Endodermal cell (in vitro differentiated cells): Measurements from ENCODE around the gene CDH4. TPM values are rescaled to one million over a fixed set of nuclear protein-coding genes. Genes with fewer than 3 reads are reported as not detected.

ENCODE experiments used
- DNase-seq: peaks from one replicate; pipeline ENCODE4 v3.0.0-alpha.2; 2017
- H3K27ac ChIP-seq: 2 replicates; pipeline ENCODE4 v1.5.1; 2013; ENCODE audit warnings: mild to moderate bottlenecking, low read depth, low read length, moderate library complexity
- H3K27me3 ChIP-seq: 2 replicates; pipeline ENCODE4 v1.6.1; 2013; ENCODE audit warnings: mild to moderate bottlenecking, low read length, moderate library complexity; ENCODE audit not compliant: insufficient read depth, control insufficient read depth, poor library complexity, severe bottlenecking
- H3K36me3 ChIP-seq: 2 replicates; pipeline ENCODE4 v1.7.0; 2013; ENCODE audit warnings: mild to moderate bottlenecking, low read length, moderate library complexity; ENCODE audit not compliant: control insufficient read depth, insufficient read depth
- H3K4me1 ChIP-seq: one replicate; pipeline ENCODE4 v1.7.0; 2013; ENCODE audit warnings: low read length; ENCODE audit not compliant: control insufficient read depth, insufficient read depth
- H3K4me3 ChIP-seq: 2 replicates; pipeline ENCODE4 v1.5.1; 2013; ENCODE audit warnings: mild to moderate bottlenecking, low read length, moderate library complexity
- H3K9ac ChIP-seq: 2 replicates; pipeline ENCODE4 v1.6.1; 2013; ENCODE audit warnings: mild to moderate bottlenecking, low read length, moderate library complexity; ENCODE audit not compliant: poor library complexity, severe bottlenecking; ENCODE audit errors: extremely low read depth
- H3K9me3 ChIP-seq: 2 replicates; pipeline ENCODE4 v1.6.1; 2013; ENCODE audit warnings: mild to moderate bottlenecking, low read length, moderate library complexity; ENCODE audit not compliant: control insufficient read depth
- H3K27ac Mint-ChIP-seq: 2 replicates; pipeline ENCODE4 v1.8.0; 2020; ENCODE audit warnings: mixed read lengths
- H3K27me3 Mint-ChIP-seq: 2 replicates; pipeline ENCODE4 v1.8.0; 2021; ENCODE audit warnings: mild to moderate bottlenecking, mixed read lengths; ENCODE audit not compliant: insufficient read depth
- H3K36me3 Mint-ChIP-seq: 2 replicates; pipeline ENCODE4 v1.8.0; 2020; ENCODE audit warnings: low read depth, mixed read lengths
- H3K4me1 Mint-ChIP-seq: 2 replicates; pipeline ENCODE4 v1.8.0; 2020; ENCODE audit warnings: mixed read lengths
- H3K4me3 Mint-ChIP-seq: 2 replicates; pipeline ENCODE4 v1.8.0; 2020; ENCODE audit warnings: mild to moderate bottlenecking, moderate library complexity, mixed read lengths
- H3K9me3 Mint-ChIP-seq: 2 replicates; pipeline ENCODE4 v1.8.0; 2020; ENCODE audit warnings: mild to moderate bottlenecking, mixed read lengths
- WGBS, 2 experiments: methylation state at CpG; one replicate each; pipeline versions ENCODE4 v1.1.5 to v1.1.7; 2013; ENCODE audit warnings: missing lambda C conversion rate in 2 of 2, mixed read lengths in 1 of 2; ENCODE audit not compliant: insufficient coverage in 1 of 2, insufficient read length in 1 of 2; 5-methylcytosine and 5-hydroxymethylcytosine counted together
- total RNA-seq, 2 donors: library from RNA; stranded (reverse); fragmentation: NEBNext Ultra II Directional in 1 of 2; extraction: Animal tissue kit (Norgen Biotek cat#: 25700) in 1 of 2; gene quantifications; 2 replicates in 1 of 2; 3 replicates in 1 of 2; pipeline ENCODE4 v1.2.1, GENCODE V29; 2021
- TF ChIP-seq, protein P1 (sequence below): fragments of 200-600 bp; sonication (generic); conservative IDR thresholded peaks from 2 replicates; pipeline ENCODE4 v1.5.0; 2021; ENCODE audit warnings: antibody characterized with exemption, mild to moderate bottlenecking

The CDH4 gene
- total RNA-seq, 2 donors from 2014 or later: 1.8 to 5.8 TPM

DNA sequence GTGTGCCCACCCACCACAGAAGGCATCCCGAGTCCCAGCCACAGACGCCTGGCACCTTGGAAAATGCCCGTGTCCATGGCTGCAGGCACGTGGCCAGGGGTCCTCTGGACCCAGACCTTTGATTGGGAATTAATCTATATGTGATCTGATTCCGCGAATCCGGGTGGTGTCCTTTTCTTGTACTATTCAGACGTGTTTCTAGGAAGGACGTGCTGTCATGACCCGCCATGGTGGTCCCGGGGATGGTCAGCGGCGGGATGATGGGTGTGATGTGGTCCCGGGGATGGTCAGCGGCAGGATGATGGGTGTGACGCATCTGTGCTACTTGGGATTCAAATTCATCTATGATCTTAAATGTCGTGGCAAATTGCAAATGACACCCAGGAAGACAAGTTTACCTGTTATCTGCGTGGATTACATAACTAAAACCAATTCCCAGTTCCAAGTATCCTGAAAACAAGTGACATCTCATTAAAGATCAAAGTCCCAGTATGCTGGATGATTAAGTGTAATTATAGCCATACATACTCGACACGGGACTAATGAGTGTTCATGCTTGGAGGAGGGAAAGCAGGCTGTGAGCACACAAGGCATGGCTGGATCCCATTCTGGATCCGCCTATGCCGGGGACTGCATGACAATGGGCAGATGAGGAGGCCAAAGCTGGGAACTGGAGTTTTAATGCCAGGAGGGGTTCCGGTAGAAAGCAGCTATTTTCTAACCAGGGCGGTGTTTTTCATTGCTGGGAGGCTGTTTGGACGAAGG lies 557.1 kb downstream of the CDH4 start:
- Histone ChIP-seq H3K36me3 (no peaks in the 10 kb centered on the region), H3K27me3 (no peaks in the 10 kb centered on the region), H3K9ac (no peak overlapping the region), H3K27ac (no peak overlapping the region), H3K4me1 (no peaks in the 10 kb centered on the region), H3K9me3 (no peaks in the 10 kb centered on the region), H3K4me3 (no peak overlapping the region)
- Mint-ChIP-seq H3K4me1 (no peaks in the 10 kb centered on the region), H3K27me3 (peaks cover 6% of the 10 kb centered on the region), H3K4me3 (no peak overlapping the region), H3K27ac (no peak overlapping the region), H3K36me3 (no peaks in the 10 kb centered on the region), H3K9me3 (no peaks in the 10 kb centered on the region)
- 90 to 92% methylated on average over 7 to 25 of the region's 25 CpGs for WGBS, 2 experiments
- DNase-seq: no peak
- TF ChIP-seq, protein P1, sequence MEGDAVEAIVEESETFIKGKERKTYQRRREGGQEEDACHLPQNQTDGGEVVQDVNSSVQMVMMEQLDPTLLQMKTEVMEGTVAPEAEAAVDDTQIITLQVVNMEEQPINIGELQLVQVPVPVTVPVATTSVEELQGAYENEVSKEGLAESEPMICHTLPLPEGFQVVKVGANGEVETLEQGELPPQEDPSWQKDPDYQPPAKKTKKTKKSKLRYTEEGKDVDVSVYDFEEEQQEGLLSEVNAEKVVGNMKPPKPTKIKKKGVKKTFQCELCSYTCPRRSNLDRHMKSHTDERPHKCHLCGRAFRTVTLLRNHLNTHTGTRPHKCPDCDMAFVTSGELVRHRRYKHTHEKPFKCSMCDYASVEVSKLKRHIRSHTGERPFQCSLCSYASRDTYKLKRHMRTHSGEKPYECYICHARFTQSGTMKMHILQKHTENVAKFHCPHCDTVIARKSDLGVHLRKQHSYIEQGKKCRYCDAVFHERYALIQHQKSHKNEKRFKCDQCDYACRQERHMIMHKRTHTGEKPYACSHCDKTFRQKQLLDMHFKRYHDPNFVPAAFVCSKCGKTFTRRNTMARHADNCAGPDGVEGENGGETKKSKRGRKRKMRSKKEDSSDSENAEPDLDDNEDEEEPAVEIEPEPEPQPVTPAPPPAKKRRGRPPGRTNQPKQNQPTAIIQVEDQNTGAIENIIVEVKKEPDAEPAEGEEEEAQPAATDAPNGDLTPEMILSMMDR: no peak

DNA sequence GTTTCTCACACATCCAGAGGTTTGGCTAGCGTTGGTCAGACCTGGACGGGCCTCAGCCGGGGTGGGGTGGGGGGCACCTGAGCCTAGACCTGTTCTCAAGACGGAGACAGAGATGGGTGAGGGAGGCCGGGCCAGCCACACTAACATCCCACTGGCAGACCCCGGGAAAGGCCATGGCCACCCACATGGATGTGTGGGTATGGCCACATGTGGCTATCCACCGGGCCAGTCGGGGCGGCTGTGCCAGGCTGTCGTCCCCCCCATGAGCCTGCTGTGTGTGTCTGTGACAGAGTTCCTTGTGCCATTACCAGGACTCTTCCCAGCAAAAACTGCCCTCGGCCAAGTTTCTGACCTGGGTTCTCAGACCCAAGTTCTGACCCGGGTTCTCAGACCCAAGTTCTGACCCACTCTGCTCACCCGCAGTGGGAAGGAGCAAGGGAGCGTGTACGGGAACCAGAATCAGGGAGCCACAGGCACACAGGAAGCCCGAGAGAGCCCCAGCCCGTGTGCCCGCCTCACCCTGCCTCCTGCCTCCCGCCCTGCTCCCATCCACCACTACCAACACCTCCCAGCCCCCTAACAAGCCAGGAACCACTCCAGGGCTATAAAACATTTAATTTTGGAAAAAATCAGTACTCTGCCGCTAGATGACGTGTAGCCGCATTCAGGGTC lies 558.1 kb downstream of the CDH4 start:
- 94 to 97% methylated on average over 16 to 22 of the region's 22 CpGs for WGBS, 2 experiments
- Histone ChIP-seq H3K27me3 (no peaks in the 10 kb centered on the region), H3K36me3 (no peaks in the 10 kb centered on the region), H3K4me3 (no peak overlapping the region), H3K27ac (no peak overlapping the region), H3K9me3 (no peaks in the 10 kb centered on the region), H3K9ac (no peak overlapping the region), H3K4me1 (no peaks in the 10 kb centered on the region)
- Mint-ChIP-seq H3K27ac (no peak overlapping the region), H3K4me3 (no peak overlapping the region), H3K27me3 (peaks cover 5% of the 10 kb centered on the region), H3K36me3 (no peaks in the 10 kb centered on the region), H3K9me3 (no peaks in the 10 kb centered on the region), H3K4me1 (no peaks in the 10 kb centered on the region)
- TF ChIP-seq, protein P1: no peak
- no peak for DNase-seq

DNA sequence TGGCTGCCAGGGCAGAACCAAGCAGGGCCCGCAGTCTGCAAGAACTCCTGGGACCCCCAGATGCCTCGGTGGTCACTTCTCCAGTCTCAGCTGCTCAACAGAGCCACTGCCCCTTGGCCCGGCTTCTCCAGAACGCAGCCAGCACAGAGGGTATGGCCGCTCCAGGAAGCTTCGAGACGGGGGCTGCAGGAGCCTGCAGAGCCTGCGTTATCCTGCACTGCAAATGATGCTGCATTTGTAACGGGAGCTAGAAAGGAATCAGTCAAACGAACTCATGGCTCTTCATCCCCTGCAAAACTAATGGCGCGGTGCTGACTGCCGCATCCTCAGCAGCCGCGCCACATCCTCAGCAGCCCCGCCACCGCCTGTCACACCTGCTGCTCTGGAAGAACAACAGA lies 558.7 kb downstream of the CDH4 start:
- Histone ChIP-seq H3K9me3 (no peaks in the 10 kb centered on the region), H3K4me1 (no peaks in the 10 kb centered on the region), H3K4me3 (no peak overlapping the region), H3K27me3 (no peaks in the 10 kb centered on the region), H3K9ac (no peak overlapping the region), H3K27ac (no peak overlapping the region), H3K36me3 (no peaks in the 10 kb centered on the region)
- no peak overlapping the region for H3K4me3 Mint-ChIP-seq
- H3K36me3 Mint-ChIP-seq: no peaks in the 10 kb centered on the region
- H3K27ac Mint-ChIP-seq: no peak overlapping the region
- WGBS, 2 experiments: 92% methylated on average over 13 to 17 of the region's 17 CpGs
- DNase-seq: no peak
- no peaks in the 10 kb centered on the region for H3K4me1 Mint-ChIP-seq
- H3K27me3 Mint-ChIP-seq: peaks cover 7% of the 10 kb centered on the region
- TF ChIP-seq, protein P1: no peak
- no peaks in the 10 kb centered on the region for H3K9me3 Mint-ChIP-seq
